DMS114 treated with DMSO at 0.1 percent for 48 hours (cell line): ENCODE results near the gene SLC6A13.
"Not testable (repeated sequence)": the region's sequence is repeated elsewhere in the genome, so short reads cannot be mapped to it uniquely, and the experiment has no call there.

ENCODE experiments used
- DNase-seq: peaks from one replicate; lab custom pipeline; 2025; ENCODE audit not compliant: unreplicated experiment; lab: John Stamatoyannopoulos, UW

Gene SLC6A13

GRCh38 chr12:217029-217428 is 45.6 kb downstream of the SLC6A13 start:
- DNase-seq = not testable (repeated sequence)

- DNase-seq = no peak
These were observed 47.5 kb downstream of the SLC6A13 start for GRCh38 chr12:215116-215515.

- DNase-seq = no peak
These were observed 48.5 kb downstream of the SLC6A13 start, which contains the start of gene SLC6A12 for GRCh38 chr12:214003-214741. SLC6A12 (minus strand) TSS chr12:214157; CDS start chr12:209986, 4,171 bp downstream.

DNA sequence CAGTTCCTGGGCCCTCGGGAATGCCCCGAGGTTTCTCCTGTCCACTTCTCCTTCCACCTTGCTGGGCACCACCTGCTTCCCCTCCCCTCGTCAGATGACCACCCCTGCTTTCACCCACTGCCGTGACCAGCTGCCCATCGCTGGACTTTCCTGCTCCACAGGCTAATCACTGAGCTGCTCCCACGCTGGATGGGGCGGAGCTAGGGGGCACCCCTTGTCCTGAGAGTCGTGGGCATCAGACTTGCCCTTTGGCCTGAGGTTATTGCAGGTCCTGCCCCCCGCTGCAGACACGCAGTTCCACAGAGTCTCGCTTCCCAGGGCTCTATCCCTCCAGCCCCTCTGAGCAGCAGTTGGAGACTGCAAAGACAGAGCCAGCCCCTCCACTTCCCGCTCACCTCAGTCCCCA is 49.1 kb downstream of the SLC6A13 start:
- no peak for DNase-seq

DNA sequence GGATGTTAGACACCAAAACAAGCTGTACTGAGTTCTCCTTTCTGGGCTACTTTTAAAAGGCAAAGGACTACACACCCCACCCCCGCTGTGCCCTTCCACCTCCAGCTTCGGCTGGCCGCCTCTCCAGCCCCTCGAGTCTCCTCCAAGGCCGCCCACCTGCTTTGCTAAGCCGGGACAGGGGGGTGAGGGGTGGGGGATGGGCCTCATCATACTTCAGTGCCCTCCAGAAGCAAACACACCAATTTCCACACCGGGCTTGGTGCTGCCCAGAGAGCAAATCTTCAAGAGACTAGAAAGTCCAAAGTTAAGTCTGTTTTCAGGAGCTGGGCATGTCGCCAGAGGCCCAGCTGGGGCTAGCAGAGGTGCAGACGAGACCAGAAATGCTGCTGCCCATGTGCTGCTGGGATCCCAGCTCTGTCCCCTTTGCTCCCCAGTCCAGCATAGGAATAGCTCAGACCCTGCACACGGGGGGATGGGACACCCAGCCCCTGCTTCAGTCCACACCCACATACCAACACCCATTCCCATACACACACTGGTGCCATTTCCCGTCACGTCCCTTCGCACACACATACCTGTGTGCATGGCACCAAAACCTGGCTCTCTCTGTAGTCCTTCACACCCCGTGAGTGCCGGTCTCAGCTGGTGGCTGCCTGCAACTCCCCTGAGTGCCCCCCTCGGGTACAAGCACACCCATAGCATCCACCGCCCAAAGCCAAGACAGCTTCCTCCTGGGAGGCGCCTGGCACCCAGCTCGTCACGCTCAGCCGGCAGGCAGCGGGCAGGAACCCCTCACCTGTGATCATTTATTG is 49.7 kb downstream of the SLC6A13 start:
- no peak for DNase-seq

- no peak for DNase-seq
These were observed 50.3 kb downstream of the SLC6A13 start for GRCh38 chr12:212415-212714.

DNA sequence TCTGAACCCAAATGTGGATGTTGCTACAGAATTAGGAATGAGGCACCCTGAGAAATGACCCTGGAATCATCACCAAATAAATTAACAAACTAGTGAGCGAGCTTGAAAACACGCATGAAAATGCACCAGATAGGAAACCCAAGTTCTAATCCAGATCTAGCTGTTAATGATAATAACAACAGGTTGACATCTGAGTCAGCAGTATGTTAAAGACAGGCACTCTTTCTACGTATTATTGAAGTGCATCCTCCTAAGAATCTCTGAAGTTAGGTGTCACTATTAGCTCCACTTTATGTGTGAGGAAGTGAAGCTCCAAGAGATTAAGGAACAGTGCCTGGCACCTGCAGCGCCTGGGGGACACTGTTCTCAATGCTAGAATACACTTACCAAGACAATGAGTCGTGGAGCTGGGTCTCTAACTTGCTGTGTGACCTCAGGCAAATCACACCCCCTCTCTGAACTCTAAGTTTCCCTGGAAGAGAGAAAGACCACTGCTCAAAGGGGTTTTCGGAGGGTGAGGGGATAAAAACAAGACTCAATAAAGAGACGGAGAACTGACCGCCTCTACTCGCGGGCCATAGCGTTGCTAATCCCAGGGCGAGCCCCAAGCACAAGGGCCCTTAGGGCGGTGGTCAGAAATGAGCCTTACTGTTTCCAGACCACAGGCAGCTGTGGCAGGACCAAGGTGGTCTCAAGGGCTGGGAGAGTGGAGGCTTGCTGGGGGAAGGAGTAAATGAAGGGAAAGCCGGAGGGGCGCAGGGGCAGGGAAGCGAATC is 50.8 kb downstream of the SLC6A13 start:
- no peak for DNase-seq

- no peak for DNase-seq
These were observed 51.5 kb downstream of the SLC6A13 start for GRCh38 chr12:211142-211465.

GRCh38 chr12:210277-211141 is 52.1 kb downstream of the SLC6A13 start:
- no peak for DNase-seq

GRCh38 chr12:209851-210250 is 52.8 kb downstream of the SLC6A13 start:
- no peak for DNase-seq

GRCh38 chr12:209246-209645 is 53.4 kb downstream of the SLC6A13 start:
- no peak for DNase-seq

DNA sequence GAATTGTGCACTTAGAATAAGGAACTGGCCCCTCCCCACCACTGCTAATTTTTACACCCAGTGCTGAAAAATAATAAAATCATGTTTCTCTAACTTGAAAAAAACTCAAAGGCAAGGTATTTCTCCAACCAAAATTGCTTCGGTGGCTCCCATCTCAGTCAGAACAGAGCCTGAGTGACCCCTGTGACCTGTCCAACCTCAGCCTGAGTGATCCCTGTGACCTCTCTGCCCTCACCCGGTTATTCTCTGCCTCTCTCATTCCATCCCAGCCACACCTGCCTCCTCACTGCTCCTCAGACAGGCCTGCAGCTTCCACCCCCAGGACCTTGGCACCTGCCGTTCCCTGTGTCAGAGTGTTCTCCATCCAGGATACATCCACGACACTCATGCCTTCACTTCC is 53.8 kb downstream of the SLC6A13 start:
- DNase-seq = no peak

GRCh38 chr12:207804-208203 is 54.8 kb downstream of the SLC6A13 start:
- no peak for DNase-seq

DNA sequence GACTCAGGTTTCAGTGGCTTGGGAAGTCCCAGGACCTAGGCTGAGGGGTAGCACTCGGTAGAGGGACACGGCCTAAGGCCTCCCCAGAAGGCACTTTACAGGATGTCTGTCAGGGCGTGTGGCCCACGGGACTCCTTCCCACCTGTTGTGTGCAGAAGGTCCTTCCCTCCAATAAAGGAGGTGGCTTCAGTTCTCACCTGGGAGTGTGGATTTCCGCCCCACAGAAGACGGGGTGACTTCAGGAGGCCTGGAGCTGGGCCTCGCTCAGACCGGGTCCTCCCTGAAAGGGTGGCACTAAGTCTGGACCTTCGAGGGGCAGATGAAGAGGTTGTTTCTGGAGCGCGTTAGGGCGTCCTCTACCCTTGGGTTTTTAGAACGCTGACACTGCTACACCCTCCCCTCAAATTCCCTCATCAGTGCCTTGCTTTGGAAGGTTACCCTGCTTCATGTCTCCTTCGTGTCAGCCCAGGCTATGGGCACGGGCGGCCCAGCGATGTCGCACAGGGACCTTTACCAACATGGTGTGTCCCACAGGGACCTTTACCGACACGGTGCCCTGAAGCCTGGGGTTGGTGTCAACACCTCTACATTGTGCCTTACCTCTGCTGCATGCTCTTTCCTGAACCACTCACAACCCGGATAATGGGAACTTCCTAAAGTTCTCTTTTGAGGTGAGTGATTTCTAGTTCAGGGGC is 55.7 kb downstream of the SLC6A13 start:
- DNase-seq = no peak

DNA sequence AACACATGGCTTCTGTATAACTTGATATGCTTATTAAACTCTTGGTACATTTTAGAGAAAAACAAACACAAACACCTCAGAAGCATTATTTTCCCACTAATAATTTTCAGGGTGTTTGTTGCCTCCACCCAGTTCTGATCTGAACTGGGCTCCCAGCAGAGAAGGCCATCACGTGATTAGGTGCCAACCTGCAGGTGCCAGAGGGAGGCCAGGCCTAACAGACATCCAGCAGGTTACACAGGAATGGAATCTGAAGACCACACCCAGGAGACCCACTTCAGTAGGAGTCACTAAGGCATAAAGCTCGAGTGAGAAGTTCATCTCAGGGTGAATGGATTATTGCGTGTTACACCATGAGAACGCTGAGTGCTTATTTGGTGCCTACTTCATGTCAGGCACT is 57.6 kb downstream of the SLC6A13 start:
- no peak for DNase-seq

- no peak for DNase-seq
These were observed 58.4 kb downstream of the SLC6A13 start for GRCh38 chr12:204261-204678.

DNA sequence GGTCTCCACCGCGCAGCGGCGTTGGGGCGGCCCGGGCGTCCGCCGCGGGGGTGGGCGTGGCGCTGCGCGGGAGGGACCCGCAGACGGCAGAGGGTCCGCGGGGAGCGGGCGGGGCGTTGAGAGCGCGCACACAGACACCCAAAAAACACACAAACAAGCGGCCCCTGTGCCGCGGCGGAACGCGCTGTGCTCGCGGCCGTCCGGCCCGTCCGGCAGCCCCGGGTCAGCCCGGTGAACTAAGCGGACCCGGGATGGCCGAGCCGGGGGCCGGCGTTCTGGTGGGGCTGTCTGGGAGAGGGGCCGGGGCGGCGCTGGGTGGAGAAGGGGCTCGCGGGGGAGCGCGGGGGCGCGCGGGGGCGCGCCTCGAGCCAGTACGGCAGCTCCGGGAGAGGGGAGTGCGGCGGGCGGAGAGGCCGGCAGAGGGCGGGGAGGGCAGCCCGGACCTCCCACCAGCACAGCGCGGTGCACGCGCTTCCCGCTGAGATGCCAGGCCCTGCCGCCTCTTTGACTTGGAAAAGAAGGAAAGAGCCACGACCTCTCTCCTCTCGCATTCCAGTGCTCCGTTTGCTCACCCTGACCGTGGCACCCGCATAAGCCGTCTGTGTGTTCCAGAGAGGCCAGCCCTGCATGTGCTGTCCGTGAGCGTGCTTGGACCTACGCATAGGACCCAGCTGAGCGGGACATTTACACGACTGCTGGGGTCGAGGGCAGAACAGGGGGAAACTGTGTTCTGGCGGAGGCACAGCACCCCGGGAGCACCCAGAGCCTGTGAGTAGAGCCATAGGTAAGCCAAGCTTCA is 59.0 kb downstream of the SLC6A13 start:
- DNase-seq = peak; percentile 35

DNA sequence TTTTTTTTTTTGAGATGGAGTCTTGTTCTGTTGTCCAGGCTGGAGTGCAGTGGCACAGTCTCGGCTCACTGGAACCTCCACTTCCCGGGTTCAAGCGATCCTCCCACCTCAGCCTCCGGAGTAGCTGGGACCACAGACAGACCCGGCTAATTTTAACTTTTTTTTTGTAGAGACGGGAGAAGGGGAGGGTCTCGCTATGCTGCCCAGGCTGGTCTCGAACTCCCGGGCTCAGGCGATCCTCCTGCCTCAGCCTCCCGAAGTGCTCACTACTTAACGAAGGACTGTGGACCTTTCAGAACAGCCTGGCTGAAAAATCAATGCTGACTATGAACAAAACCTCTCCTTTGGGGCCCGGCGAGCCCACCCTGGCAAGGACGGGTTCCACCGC is 59.6 kb downstream of the SLC6A13 start:
- DNase-seq = no peak

- DNase-seq = no peak
These were observed 60.4 kb downstream of the SLC6A13 start for GRCh38 chr12:202081-202731.
